Measurements from ENCODE around the gene PRDX3.

The PRDX3 gene

DNA sequence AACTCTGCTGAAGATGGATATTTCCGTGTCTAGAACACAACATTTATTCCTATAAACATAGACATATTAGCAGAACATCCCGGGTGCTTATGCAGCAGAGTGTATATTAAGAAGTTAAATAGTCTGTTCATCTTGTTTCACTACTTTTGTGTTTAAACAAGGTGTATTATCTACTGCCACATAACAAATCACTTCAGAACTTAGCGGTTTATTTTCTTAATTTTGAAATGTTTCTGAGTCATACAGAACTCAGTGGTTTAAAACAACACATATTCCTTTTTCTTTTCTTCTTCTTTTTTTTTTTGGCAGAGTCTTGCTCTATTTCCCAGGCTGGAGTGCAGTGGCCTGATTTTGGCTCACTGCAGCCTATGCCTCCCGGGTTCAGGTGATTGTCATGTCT lies 48.9 kb downstream of the PRDX3 start:
- Histone ChIP-seq H3K4me1 (ENCODE audit: control insufficient read depth, insufficient read depth, low read length) (no peaks in the 10 kb centered on the region), H3K36me3 (ENCODE audit: control insufficient read depth, insufficient read depth, low read length) (peaks cover 22% of the 10 kb centered on the region), H3K9ac (ENCODE audit: low read length) (no peak overlapping the region), H3K27ac (ENCODE audit: low read depth, low read length) (no peak overlapping the region), H3K27me3 (ENCODE audit: control insufficient read depth, insufficient read depth, low read length) (no peaks in the 10 kb centered on the region), H3K4me3 (ENCODE audit: low read length) (no peak overlapping the region)

DNA sequence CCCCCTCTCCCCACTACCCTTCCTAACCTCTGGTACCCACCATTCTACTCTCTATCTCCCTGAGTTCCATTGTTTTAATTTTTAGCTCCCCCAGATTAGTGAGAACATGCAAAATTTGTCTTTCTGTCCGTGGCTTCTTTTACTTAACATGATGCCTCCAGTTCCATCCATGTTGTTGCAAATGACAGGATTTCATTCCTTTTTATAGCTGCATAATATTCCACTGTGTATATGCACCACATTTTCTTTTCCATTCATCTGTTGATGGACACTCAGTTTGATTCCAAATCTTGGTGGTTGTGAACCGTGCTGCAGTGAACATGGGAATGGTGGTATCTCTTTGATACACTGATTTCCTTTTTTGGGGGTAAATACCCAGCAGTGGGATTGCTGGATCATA lies 52.7 kb downstream of the PRDX3 start:
- Histone ChIP-seq H3K9ac (ENCODE audit: low read length) (no peak overlapping the region), H3K4me1 (ENCODE audit: control insufficient read depth, insufficient read depth, low read length) (no peaks in the 10 kb centered on the region), H3K4me3 (ENCODE audit: low read length) (no peak overlapping the region), H3K36me3 (ENCODE audit: control insufficient read depth, insufficient read depth, low read length) (peaks cover 12% of the 10 kb centered on the region), H3K27ac (ENCODE audit: low read depth, low read length) (no peak overlapping the region), H3K27me3 (ENCODE audit: control insufficient read depth, insufficient read depth, low read length) (no peaks in the 10 kb centered on the region)

DNA sequence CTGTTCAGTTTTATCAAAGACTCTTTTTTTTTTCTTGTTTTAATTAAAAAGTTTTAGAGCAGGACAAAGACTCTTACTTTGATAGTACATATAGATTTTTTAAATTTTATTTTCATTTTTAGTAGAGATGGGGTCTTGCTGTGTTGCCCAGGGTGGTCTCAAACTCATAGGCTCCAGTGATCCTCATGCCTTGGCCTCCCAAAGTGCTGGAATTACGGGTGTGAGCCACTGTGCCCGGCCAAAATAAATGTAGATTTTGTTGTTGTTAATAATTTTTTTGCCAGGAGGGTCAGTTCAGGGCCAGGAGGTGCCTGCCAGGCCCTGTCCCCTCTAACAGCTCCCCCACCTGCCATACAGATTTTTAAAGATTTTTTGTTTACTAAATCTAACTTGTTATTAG lies 57.7 kb downstream of the PRDX3 start:
- Histone ChIP-seq H3K4me3 (ENCODE audit: low read length) (no peak overlapping the region), H3K36me3 (ENCODE audit: control insufficient read depth, insufficient read depth, low read length) (peaks cover 5% of the 10 kb centered on the region), H3K27me3 (ENCODE audit: control insufficient read depth, insufficient read depth, low read length) (no peaks in the 10 kb centered on the region), H3K27ac (ENCODE audit: low read depth, low read length) (no peak overlapping the region), H3K9ac (ENCODE audit: low read length) (no peak overlapping the region), H3K4me1 (ENCODE audit: control insufficient read depth, insufficient read depth, low read length) (no peaks in the 10 kb centered on the region)

DNA sequence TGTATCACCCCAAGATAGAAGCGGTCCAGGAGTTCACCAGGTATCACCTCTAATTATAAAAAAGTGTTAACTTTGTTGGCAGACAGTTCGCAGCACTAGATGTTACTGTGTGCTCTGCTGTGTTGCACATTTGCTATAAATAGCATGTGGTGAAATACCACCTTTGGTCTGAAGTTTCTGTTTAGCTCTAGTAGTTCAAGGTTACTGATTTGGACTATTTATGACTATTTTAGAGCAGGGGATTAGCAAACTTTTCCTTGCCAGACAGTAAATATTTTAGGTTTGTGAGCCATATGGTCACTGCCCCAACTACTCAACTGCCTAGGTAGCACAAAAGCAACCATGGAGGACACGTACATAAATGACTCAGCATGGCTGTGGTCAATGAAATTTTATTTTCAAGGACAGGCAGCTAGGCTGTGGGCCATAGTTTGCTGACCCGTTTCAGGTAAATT lies 58.2 kb downstream of the PRDX3 start:
- Histone ChIP-seq H3K27me3 (ENCODE audit: control insufficient read depth, insufficient read depth, low read length) (no peaks in the 10 kb centered on the region), H3K27ac (ENCODE audit: low read depth, low read length) (no peak overlapping the region), H3K4me3 (ENCODE audit: low read length) (no peak overlapping the region), H3K4me1 (ENCODE audit: control insufficient read depth, insufficient read depth, low read length) (no peaks in the 10 kb centered on the region), H3K36me3 (ENCODE audit: control insufficient read depth, insufficient read depth, low read length) (peaks cover 4% of the 10 kb centered on the region), H3K9ac (ENCODE audit: low read length) (no peak overlapping the region)

DNA sequence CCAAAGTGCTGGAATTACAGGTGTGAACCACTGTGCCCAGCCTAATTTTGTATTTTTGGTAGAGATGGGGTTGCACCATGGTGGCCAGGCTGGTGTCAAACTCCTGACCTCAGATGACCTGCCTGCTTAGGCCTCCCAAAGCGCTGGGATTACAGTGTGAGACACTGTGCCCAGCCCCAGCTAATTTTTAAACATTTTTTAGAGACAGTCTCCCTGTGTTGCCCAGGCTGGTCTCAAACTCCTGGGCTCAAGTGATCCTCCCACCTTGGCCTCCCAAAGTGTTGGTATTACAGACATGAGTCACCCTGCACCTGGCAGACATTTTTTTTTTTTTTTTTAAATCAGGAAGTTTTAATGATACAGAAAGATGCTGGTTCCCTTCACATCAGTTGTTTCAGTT lies 59.2 kb downstream of the PRDX3 start:
- no peak overlapping the region for H3K27ac ChIP-seq (ENCODE audit: low read depth, low read length)

DNA sequence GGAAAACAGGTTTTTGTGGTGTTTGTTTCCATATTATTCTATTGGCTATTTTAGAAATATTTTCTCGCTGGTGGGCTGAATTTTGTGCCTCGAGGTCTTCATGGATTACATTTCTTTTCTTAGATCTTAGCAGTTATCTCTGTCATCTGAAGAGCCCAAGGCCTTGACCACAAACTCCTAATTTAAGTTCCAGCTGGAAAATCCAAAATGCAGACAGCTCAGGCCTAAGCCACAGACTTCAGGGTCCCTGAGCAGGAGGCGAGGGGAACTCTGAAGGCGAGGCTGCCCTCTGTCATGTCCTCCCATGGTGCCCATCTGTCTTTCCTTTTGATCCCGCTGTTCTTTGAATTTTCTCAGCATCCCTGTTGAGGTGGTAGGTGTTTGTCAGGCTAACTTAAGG lies 60.4 kb downstream of the PRDX3 start:
- no peak overlapping the region for H3K9ac ChIP-seq (ENCODE audit: low read length)
- no peaks in the 10 kb centered on the region for H3K27me3 ChIP-seq (ENCODE audit: control insufficient read depth, insufficient read depth, low read length)
- H3K36me3 ChIP-seq (ENCODE audit: control insufficient read depth, insufficient read depth, low read length): peaks cover 2% of the 10 kb centered on the region
- peaks cover 7% of the 10 kb centered on the region for H3K4me1 ChIP-seq (ENCODE audit: control insufficient read depth, insufficient read depth, low read length)
- no peak overlapping the region for H3K4me3 ChIP-seq (ENCODE audit: low read length)
- H3K27ac ChIP-seq (ENCODE audit: low read depth, low read length): no peak overlapping the region

More for the DNA sequence above, 59.2 kb downstream of the PRDX3 start:
- no peak overlapping the region for H3K4me3 ChIP-seq (ENCODE audit: low read length)
- H3K36me3 ChIP-seq (ENCODE audit: control insufficient read depth, insufficient read depth, low read length): peaks cover 2% of the 10 kb centered on the region
- no peak overlapping the region for H3K9ac ChIP-seq (ENCODE audit: low read length)
- peaks cover 2% of the 10 kb centered on the region for H3K4me1 ChIP-seq (ENCODE audit: control insufficient read depth, insufficient read depth, low read length)
- no peaks in the 10 kb centered on the region for H3K27me3 ChIP-seq (ENCODE audit: control insufficient read depth, insufficient read depth, low read length)
